ENCODE measurements around the gene MTX1. TPM values are rescaled to one million over a fixed set of nuclear protein-coding genes. Genes with fewer than 3 reads are reported as not detected.
"Not testable (repeated sequence)": the region's sequence is repeated elsewhere in the genome, so short reads cannot be mapped to it uniquely, and the experiment has no call there.

Gene MTX1
- total RNA-seq, 2 donors from 2014 or later: 49.6 to 57.1 TPM

GRCh38 chr1:155210314-155211104 lies 2.0 kb downstream of the MTX1 start:
- no peak for DNase-seq (ENCODE audit: low spot score)
- intact Hi-C loops (cut with DNase I): no loop called here
- WGBS: 74% methylated on average over 4 of the region's 4 CpGs
- Histone ChIP-seq H3K36me3 (no peaks in the 10 kb centered on the region), H3K27me3 (replicated peaks; ENCODE audit: insufficient read depth) (no peaks in the 10 kb centered on the region), H3K4me3 (no peak overlapping the region), H3K4me1 (replicated peaks) (peaks cover 7% of the 10 kb centered on the region), H3K9me3 (no peaks in the 10 kb centered on the region), H3K27ac (no peak overlapping the region)
- TF ChIP-seq POLR2A (IDR thresholded peaks at IDR 0.05): no peak
- no peak for TF ChIP-seq CTCF (IDR thresholded peaks at IDR 0.05)
- no peak for TF ChIP-seq POLR2AphosphoS5 (IDR thresholded peaks at IDR 0.05)

GRCh38 chr1:155211381-155212050 lies 3.0 kb downstream of the MTX1 start:
- DNase-seq (ENCODE audit: low spot score); intact Hi-C loops (cut with DNase I); H3K27ac ChIP-seq; H3K9me3 ChIP-seq; H3K27me3 ChIP-seq (replicated peaks; ENCODE audit: insufficient read depth); H3K36me3 ChIP-seq; H3K4me3 ChIP-seq; H3K4me1 ChIP-seq (replicated peaks): not testable (repeated sequence)
- WGBS: 77% methylated on average over 13 of the region's 13 CpGs

- H3K27me3 ChIP-seq (replicated peaks; ENCODE audit: insufficient read depth); H3K27ac ChIP-seq; H3K36me3 ChIP-seq; H3K4me3 ChIP-seq; DNase-seq (ENCODE audit: low spot score); H3K4me1 ChIP-seq (replicated peaks); intact Hi-C loops (cut with DNase I); H3K9me3 ChIP-seq: not testable (repeated sequence)
- WGBS: 84% methylated on average over 5 of the region's 7 CpGs
Measured at GRCh38 chr1:155212051-155212440, 3.6 kb downstream of the MTX1 start.

GRCh38 chr1:155214702-155215101 lies 6.2 kb downstream of the MTX1 start:
- WGBS: 79% methylated on average over 6 of the region's 10 CpGs

GRCh38 chr1:155218854-155219591 lies 10.5 kb downstream of the MTX1 start:
- Histone ChIP-seq H3K27ac (no peak overlapping the region), H3K9me3 (no peaks in the 10 kb centered on the region), H3K4me1 (replicated peaks) (no peaks in the 10 kb centered on the region), H3K4me3 (no peak overlapping the region), H3K27me3 (replicated peaks; ENCODE audit: insufficient read depth) (no peaks in the 10 kb centered on the region), H3K36me3 (no peaks in the 10 kb centered on the region)
- peak; percentile 51 for DNase-seq (ENCODE audit: low spot score)
- 29% methylated on average over 7 of the region's 7 CpGs for WGBS
- TF ChIP-seq CTCF (IDR thresholded peaks at IDR 0.05) (no peak), POLR2AphosphoS5 (IDR thresholded peaks at IDR 0.05) (peak; percentile 62), POLR2A (IDR thresholded peaks at IDR 0.05) (no peak)
- intact Hi-C loops (cut with DNase I): no loop called here

More at GRCh38 chr1:155214702-155215101, 6.2 kb downstream of the MTX1 start:
- H3K27me3 ChIP-seq (replicated peaks; ENCODE audit: insufficient read depth); H3K4me3 ChIP-seq; H3K27ac ChIP-seq; H3K36me3 ChIP-seq; H3K4me1 ChIP-seq (replicated peaks); intact Hi-C loops (cut with DNase I); H3K9me3 ChIP-seq; DNase-seq (ENCODE audit: low spot score): not testable (repeated sequence)

GRCh38 chr1:155219592-155220031 lies 11.1 kb downstream of the MTX1 start:
- Histone ChIP-seq H3K27me3 (replicated peaks; ENCODE audit: insufficient read depth) (no peaks in the 10 kb centered on the region), H3K4me3 (no peak overlapping the region), H3K36me3 (no peaks in the 10 kb centered on the region), H3K27ac (no peak overlapping the region), H3K4me1 (replicated peaks) (no peaks in the 10 kb centered on the region), H3K9me3 (no peaks in the 10 kb centered on the region)
- intact Hi-C loops (cut with DNase I): no loop called here
- TF ChIP-seq CTCF (IDR thresholded peaks at IDR 0.05) (no peak), POLR2AphosphoS5 (IDR thresholded peaks at IDR 0.05) (no peak), POLR2A (IDR thresholded peaks at IDR 0.05) (no peak)
- DNase-seq (ENCODE audit: low spot score): no peak
- WGBS: 0% methylated on average over 1 of the region's 1 CpG

GRCh38 chr1:155220211-155220965 lies 11.9 kb downstream of the MTX1 start:
- H3K27ac ChIP-seq; intact Hi-C loops (cut with DNase I); H3K36me3 ChIP-seq; DNase-seq (ENCODE audit: low spot score); H3K4me3 ChIP-seq; H3K9me3 ChIP-seq; H3K27me3 ChIP-seq (replicated peaks; ENCODE audit: insufficient read depth); H3K4me1 ChIP-seq (replicated peaks): not testable (repeated sequence)
- WGBS: 91% methylated on average over 10 of the region's 10 CpGs
